NOMO-1 treated with dmso at 0.1 percent for 144 hours (cell line): ENCODE data around the gene MLANA.

Experiments
- DNase-seq: peaks from one replicate; lab custom pipeline; 2025; ENCODE audit not compliant: unreplicated experiment; lab: John Stamatoyannopoulos, UW

The MLANA gene

GRCh38 chr9:5899292-5899691 lies 8.6 kb downstream of the MLANA start:
- no peak for DNase-seq

- no peak for DNase-seq
Observed at GRCh38 chr9:5900622-5901021, 9.9 kb downstream of the MLANA start.

- DNase-seq: no peak
Observed at GRCh38 chr9:5902377-5902776, 11.7 kb downstream of the MLANA start.

- DNase-seq: no peak
Observed at GRCh38 chr9:5908918-5909317, 18.2 kb downstream of the MLANA start.

DNA sequence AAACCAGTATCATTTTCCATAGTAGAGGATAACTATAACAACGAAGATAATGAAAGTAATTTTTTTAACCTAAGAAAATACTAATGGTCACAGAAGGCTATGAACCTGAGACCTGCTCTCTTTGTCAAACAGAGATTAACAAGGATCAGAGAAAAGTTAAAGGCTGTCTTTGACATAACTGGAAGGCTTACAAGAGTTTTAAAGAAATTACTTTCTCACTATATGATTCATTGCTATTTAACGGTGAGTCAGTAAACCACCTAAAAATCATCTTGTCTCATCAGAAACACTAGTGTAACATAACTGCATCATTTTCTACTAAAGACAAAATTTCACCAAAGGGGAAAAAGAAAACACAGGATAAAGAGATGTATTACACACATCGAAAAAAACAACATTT lies 19.3 kb downstream of the MLANA start:
- DNase-seq: no peak

GRCh38 chr9:5910413-5911057 lies 19.8 kb downstream of the MLANA start:
- DNase-seq: no peak

DNA sequence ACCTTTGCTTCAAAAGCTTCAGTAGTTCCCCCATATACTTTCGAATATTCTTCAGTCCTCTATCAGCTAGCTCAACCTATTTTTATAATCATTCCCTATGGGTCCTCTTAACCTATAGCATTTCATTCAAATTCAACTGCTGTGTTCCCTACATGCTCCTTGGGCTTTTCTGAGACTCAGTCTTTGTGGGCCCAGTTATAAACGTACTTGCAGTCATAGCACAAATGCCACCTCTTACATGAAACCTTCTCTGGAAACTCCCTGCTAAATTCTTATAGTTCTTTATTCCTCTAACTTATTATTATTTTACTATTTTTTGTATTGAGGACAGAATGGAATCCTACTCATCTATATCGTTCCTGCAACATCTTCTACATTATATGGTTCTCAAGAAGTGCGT lies 24.7 kb downstream of the MLANA start:
- no peak for DNase-seq

- DNase-seq: no peak
Observed at GRCh38 chr9:5917273-5917672, 26.6 kb downstream of the MLANA start.

DNA sequence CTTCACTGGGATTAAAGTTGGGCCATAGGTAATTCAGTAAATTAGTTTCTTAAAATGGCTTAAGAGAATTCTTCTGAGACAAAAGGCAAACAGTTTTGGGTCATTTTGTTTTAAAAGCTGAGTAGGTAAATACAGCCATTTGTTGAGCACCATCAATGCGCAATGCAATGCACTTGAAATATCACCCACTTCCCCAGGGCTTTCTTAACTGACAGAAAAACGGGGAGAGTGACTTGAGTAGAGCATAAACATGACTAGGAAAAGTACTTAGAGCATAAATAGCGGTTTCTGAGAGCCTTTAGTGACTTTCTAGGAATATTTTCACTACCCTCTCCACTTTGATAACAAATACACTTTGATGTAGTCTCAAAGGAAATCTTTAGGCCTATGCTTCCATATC lies 27.2 kb downstream of the MLANA start:
- DNase-seq: no peak

DNA sequence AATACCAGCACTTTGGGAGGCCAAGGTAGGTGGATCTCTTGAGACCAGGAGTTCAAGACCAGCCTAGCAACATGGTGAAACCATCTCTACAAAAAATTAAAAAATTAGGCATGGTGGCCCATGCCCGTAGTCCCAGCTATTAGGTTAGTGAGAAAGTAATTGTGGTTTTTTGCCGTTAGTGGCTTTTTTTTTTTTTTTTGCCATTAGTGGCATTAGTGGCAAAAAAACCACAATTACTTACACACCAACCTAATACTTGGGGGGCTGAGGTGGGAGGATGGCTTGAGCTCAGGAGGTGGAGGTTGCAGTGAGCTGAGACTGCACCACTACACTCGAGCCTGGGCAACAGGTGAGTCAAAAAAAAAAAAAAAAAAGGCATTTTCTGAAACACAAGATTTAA lies 27.8 kb downstream of the MLANA start:
- no peak for DNase-seq

DNA sequence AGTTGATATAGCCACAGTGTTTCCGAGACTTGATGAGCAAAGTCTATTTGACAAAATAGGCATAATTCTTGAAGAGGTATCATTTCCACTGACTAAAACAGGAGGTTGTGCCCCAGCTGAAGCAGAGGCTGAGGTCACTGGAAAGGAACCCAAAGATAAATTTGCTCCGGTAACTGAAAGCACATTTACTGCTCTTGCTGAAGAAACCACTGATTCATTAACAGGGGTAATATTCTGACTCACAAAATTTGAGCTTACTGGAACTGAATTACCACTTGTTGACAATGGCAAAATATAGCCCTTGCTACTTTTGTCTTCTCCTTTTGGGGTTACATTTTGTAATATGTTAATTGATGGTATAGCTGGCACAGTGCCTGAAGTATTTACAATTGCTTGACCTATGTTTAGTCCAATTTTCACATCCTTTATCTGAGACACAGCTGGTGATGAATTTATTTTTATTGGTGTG lies 30.2 kb downstream of the MLANA start:
- DNase-seq: no peak

- DNase-seq: no peak
Observed at GRCh38 chr9:5922192-5922591, 31.5 kb downstream of the MLANA start.

DNA sequence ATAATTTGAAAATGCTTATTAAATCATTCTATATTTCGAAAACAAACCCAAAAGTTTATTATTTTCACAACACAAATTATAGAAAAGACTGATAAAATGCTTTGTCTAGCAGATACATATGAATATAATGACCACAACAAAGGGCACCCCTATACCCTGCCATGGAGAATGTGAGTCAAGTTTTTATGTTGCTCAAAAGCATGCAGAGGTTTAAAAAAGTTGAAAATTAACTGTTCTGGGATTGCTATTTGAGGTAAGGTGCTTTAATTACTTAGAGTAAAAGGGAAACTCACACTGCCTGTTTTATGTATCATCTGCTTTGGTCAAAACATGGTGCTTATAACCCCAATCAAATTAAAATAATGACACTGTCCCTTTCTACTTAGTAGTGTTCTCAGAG lies 41.0 kb downstream of the MLANA start:
- no peak for DNase-seq

GRCh38 chr9:5938449-5938848 lies 47.8 kb downstream of the MLANA start:
- DNase-seq: no peak

DNA sequence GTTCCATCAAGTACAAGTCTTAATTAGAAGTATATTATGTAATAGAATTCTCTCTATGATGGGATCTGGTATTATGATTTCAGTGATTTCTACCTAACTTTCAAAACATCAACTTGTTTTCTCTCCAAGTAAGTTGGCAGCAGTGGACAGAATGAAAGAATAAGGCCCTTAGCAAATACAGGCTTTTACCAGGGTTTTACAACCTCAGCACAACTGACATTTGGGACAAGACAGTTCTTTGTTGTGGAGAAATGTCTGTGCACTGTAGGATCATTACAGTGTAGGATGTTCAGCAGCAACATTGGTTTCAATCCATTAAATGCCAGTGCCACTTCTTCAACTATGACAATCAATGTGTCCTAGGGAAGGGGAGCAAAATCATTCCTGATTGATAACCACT lies 48.8 kb downstream of the MLANA start:
- no peak for DNase-seq

DNA sequence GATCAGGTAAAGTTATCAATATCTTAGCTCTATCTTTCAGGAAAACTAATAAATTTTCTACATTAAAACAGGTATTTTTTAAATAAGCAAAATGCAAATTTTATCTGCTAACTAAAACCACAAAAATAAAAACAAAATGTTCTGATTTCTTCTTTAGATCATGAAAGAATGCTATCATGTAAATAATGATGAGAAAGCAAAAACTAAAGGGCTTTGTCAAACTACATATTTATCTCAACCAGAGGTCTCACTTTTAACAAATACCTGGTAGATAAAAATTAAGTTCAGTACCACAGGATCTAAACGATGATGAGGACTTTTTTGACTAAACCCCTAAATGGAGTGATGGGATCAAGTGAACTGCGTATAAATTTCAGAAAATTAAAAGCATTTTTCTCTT lies 50.5 kb downstream of the MLANA start:
- DNase-seq: no peak

- DNase-seq: no peak
Observed at GRCh38 chr9:5945112-5945511, 54.4 kb downstream of the MLANA start.

DNA sequence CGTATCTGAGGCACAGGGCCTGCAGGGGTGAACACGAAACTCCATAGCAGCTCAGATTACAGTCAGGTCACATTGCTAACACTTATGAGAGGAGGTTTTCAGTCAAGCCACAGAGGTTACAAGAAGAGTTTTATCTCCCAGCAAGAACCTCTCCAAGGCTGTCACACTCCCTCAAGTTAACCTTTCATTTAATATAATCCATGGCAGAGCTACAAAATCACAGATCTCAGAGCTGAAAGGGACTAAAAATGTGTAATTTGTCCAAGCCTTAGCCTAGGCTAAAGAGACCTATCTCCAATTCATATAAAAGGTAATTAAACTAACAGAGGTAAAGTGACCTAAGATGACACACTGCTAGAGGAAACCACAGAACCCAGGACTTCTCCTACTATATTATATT lies 57.2 kb downstream of the MLANA start:
- DNase-seq: no peak

GRCh38 chr9:5949103-5949699 lies 58.5 kb downstream of the MLANA start:
- DNase-seq: no peak

DNA sequence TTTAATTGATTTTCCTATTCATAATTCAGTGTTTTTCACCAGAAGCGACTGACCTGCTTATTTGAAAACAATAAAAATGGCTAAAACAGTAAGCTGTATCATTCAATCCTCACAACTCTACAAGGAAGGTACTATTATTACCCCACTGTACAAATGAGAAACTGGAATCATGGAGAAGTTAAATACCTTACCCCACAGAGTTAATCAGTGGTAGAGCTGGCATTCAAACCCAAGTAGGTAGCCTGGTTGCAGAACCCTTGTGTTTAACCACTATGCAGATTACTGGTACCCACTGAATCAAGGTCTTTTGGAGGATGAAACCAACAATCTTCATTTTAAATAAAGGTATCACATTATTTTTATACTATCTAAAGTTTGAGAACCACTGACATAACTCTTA lies 59.6 kb downstream of the MLANA start:
- no peak for DNase-seq

GRCh38 chr9:5951686-5952211 lies 61.1 kb downstream of the MLANA start:
- no peak for DNase-seq

GRCh38 chr9:5953743-5954707 lies 63.3 kb downstream of the MLANA start:
- no peak for DNase-seq
